KMS-11 (cell line): Measurements from ENCODE around the gene SKAP1.
"Not testable (repeated sequence)": the region's sequence is repeated elsewhere in the genome, so short reads cannot be mapped to it uniquely, and the experiment has no call there.

Source experiments
- H2AFZ ChIP-seq: fragments of 200-600 bp; sonication (generic); 2 replicates; pipeline ENCODE4 v1.6.1; 2016; ENCODE audit warnings: antibody characterized with exemption, mixed run types, low read depth
- H3K27ac ChIP-seq: fragments of 200-600 bp; sonication (generic); 2 replicates; pipeline ENCODE4 v1.6.1; 2016; ENCODE audit warnings: mild to moderate bottlenecking, mixed run types
- H3K27me3 ChIP-seq: fragments of 200-600 bp; sonication (generic); 2 replicates; pipeline ENCODE4 v1.6.1; 2017; ENCODE audit warnings: mild to moderate bottlenecking, low read depth, mixed run types, moderate library complexity; ENCODE audit not compliant: insufficient read depth
- H3K36me3 ChIP-seq: fragments of 200-600 bp; sonication (generic); 2 replicates; pipeline ENCODE4 v1.6.1; 2017; ENCODE audit warnings: mild to moderate bottlenecking, mixed run types; ENCODE audit not compliant: insufficient read depth
- H3K4me1 ChIP-seq: fragments of 200-600 bp; sonication (generic); 2 replicates; pipeline ENCODE4 v1.6.1; 2016; ENCODE audit warnings: mild to moderate bottlenecking, low read depth, mixed run types; ENCODE audit not compliant: poor library complexity, severe bottlenecking
- H3K4me2 ChIP-seq: fragments of 200-600 bp; sonication (generic); 2 replicates; pipeline ENCODE4 v1.7.0; 2016; ENCODE audit warnings: mild to moderate bottlenecking, mixed run types
- H3K4me3 ChIP-seq: fragments of 200-600 bp; sonication (generic); IDR thresholded peaks from 2 replicates; pipeline ENCODE4 v1.6.1; 2017; ENCODE audit warnings: low read depth, low read length, mixed read lengths; ENCODE audit not compliant: insufficient read depth
- H3K79me2 ChIP-seq: fragments of 200-600 bp; sonication (generic); 2 replicates; pipeline ENCODE4 v1.6.1; 2016; ENCODE audit warnings: low read depth, mixed run types; ENCODE audit not compliant: insufficient read depth
- H3K9ac ChIP-seq: fragments of 200-600 bp; sonication (generic); 2 replicates; pipeline ENCODE4 v1.6.1; 2016; ENCODE audit warnings: mild to moderate bottlenecking, mixed run types
- H4K20me1 ChIP-seq: fragments of 200-600 bp; sonication (generic); 2 replicates; pipeline ENCODE4 v1.6.1; 2016; ENCODE audit warnings: mild to moderate bottlenecking, mixed run types; ENCODE audit not compliant: insufficient read depth
- TF ChIP-seq, protein P1 (sequence below): fragments of 200-600 bp; sonication (generic); conservative IDR thresholded peaks from 2 replicates; pipeline ENCODE4 v1.6.1; 2017; ENCODE audit warnings: low read depth, mild to moderate bottlenecking, antibody characterized with exemption, low read length, moderate library complexity, mixed read lengths

The SKAP1 gene

DNA sequence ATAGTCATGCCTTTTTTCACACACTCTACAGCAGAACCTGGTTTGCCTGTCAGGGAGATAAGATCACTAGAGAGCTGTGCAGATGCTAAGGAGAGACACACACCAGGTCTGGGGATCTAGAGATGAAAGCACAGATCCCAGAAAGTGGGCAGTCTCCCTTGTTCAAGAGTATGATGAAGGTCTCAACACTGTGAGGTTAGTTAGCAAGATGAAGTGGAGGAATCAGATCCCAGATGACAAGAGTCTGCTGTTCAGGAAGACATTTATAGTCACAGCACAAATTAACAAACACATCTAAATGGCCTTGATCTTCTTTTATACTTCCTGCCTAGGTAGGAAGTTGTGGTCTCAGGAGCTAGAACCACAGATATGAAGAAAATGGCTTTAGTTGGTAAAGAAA is 23.4 kb upstream of the SKAP1 start:
- Histone ChIP-seq H3K4me1 (peaks cover 60% of the 10 kb centered on the region), H3K27ac (peak overlapping the region; percentile 21; the same call in 1 of the 2 replicates), H2AFZ (peak overlapping the region; percentile 58), H3K36me3 (no peaks in the 10 kb centered on the region), H3K9ac (no peak overlapping the region), H4K20me1 (no peaks in the 10 kb centered on the region), H3K4me3 (no peak overlapping the region), H3K79me2 (no peaks in the 10 kb centered on the region), H3K27me3 (no peaks in the 10 kb centered on the region), H3K4me2 (peak overlapping the region; percentile 94)
- TF ChIP-seq, protein P1, sequence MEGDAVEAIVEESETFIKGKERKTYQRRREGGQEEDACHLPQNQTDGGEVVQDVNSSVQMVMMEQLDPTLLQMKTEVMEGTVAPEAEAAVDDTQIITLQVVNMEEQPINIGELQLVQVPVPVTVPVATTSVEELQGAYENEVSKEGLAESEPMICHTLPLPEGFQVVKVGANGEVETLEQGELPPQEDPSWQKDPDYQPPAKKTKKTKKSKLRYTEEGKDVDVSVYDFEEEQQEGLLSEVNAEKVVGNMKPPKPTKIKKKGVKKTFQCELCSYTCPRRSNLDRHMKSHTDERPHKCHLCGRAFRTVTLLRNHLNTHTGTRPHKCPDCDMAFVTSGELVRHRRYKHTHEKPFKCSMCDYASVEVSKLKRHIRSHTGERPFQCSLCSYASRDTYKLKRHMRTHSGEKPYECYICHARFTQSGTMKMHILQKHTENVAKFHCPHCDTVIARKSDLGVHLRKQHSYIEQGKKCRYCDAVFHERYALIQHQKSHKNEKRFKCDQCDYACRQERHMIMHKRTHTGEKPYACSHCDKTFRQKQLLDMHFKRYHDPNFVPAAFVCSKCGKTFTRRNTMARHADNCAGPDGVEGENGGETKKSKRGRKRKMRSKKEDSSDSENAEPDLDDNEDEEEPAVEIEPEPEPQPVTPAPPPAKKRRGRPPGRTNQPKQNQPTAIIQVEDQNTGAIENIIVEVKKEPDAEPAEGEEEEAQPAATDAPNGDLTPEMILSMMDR = no peak

DNA sequence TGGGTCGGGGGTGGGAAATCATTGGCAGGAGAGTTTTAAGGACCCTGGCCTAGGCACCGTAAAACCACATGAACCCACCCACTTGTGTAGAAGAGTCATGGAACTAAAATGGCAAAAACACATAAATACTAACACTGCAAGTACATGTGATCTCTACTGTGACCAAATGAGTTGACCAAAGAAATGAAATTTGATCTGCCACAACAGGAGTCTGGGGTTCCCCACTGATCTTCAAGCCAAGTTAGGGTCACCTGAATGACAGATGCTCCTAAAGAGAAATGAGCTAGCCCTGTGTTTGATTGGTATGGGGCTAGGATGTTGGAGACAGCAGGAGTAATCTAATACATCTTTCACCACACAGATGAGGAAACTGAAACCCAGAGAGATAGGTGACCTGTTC is 21.5 kb upstream of the SKAP1 start:
- no peak overlapping the region for H3K4me3 ChIP-seq
- TF ChIP-seq, protein P1 = no peak
- H3K36me3 ChIP-seq = no peaks in the 10 kb centered on the region
- no peaks in the 10 kb centered on the region for H3K79me2 ChIP-seq
- H3K4me2 ChIP-seq = peak overlapping the region; percentile 94
- no peak overlapping the region for H2AFZ ChIP-seq
- peak overlapping the region; percentile 55 for H3K27ac ChIP-seq
- no peaks in the 10 kb centered on the region for H3K27me3 ChIP-seq
- H4K20me1 ChIP-seq = no peaks in the 10 kb centered on the region
- H3K9ac ChIP-seq = no peak overlapping the region
- peaks cover 51% of the 10 kb centered on the region for H3K4me1 ChIP-seq

DNA sequence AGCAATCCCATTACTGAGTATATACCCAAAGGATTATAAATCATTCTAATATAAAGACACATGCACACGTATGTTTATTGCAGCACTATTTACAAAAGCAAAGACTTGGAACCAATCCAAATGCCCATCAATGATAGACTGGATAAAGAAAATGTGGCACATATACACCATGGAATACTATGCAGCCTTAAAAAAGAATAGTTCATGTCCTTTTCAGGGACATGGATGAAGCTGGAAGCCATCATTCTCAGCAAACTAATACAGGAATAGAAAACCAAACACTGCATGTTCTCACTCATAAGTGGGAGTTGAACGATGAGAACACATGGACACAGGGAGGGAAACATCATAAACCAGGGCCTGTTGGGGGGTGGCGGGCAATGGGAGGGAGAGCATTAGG is 19.3 kb upstream of the SKAP1 start:
- not testable (repeated sequence) for H3K27me3 ChIP-seq, H3K9ac ChIP-seq, H3K4me3 ChIP-seq, H2AFZ ChIP-seq, H3K79me2 ChIP-seq, H3K27ac ChIP-seq, H4K20me1 ChIP-seq, H3K36me3 ChIP-seq, H3K4me2 ChIP-seq
- peaks cover 44% of the 10 kb centered on the region for H3K4me1 ChIP-seq

DNA sequence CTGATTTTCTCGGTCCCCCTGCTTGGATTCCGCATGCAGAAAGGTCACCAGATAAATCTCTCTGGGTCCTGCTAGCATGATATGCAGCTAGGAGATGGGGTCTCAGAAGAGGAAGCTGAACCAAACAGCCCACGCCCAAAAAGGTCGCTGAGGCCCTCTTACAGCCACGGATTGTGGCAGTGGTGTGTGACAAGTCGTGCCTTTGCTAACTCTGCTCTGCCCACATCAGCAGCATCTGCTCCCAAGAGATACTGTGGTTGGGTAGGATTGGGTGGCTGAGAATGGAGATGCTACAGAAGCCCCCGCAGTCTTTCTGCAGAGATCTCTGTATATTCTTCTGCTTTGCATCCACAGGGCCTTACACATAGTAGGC is 15.2 kb upstream of the SKAP1 start:
- Histone ChIP-seq H3K27ac (no peak overlapping the region), H2AFZ (no peak overlapping the region), H3K36me3 (no peaks in the 10 kb centered on the region), H3K9ac (no peak overlapping the region), H4K20me1 (no peaks in the 10 kb centered on the region), H3K79me2 (no peaks in the 10 kb centered on the region), H3K27me3 (no peaks in the 10 kb centered on the region), H3K4me1 (peaks cover 35% of the 10 kb centered on the region), H3K4me3 (no peak overlapping the region), H3K4me2 (no peak overlapping the region)
- TF ChIP-seq, protein P1 = no peak

DNA sequence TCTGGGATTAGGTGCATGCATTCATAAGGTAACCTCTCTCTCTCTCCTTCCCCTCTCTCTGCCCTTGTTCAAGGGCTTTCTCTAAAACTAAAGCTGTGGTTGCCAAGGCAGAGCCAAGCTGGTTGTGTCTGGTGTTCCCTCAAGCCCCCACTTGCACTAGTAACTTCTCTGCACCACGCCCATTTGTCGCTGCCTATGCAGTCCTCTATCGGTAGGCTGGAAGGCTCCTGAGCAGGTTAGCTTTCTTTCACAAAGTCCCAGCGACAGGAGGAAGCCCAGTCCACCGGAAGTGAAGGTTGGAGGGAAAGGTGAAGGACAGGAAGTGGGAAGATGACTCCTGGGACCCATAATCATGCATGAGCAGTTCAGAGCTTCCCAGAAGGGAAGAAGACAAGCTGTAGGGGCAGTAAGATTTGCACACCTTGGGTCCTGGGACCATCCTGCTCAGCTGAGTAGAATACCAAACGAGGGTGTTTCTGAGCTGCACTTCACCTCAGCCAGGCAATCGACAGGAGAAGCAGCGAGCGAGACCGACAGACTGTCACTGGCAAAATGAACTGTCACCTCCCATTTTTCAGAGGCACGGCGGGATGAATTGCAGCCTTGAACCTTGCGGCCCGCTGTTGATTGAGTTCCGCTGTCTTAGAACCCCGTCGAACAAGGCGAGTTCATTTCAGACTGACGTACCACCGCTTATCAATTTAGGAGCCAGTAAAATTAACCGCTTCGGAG is 14.7 kb upstream of the SKAP1 start:
- peaks cover 38% of the 10 kb centered on the region for H3K4me1 ChIP-seq
- no peaks in the 10 kb centered on the region for H4K20me1 ChIP-seq
- no peak overlapping the region for H3K27ac ChIP-seq
- H3K36me3 ChIP-seq = no peaks in the 10 kb centered on the region
- no peaks in the 10 kb centered on the region for H3K27me3 ChIP-seq
- H3K79me2 ChIP-seq = no peaks in the 10 kb centered on the region
- no peak overlapping the region for H3K9ac ChIP-seq
- no peak overlapping the region for H3K4me3 ChIP-seq
- H3K4me2 ChIP-seq = no peak overlapping the region
- H2AFZ ChIP-seq = no peak overlapping the region
- TF ChIP-seq, protein P1 = no peak
